GM12878 (cell line): Measurements from ENCODE around the gene ACSL1. TPM values are rescaled to one million over a fixed set of nuclear protein-coding genes. Genes with fewer than 3 reads are reported as not detected.

ENCODE experiments used
- ATAC-seq: fragments of 200-7000 bp; cut with Tn5 transposase; 3 replicates; pipeline ENCODE4 v1.9.1; 2020; ENCODE audit warnings: mild to moderate bottlenecking, moderate library complexity
- BruUV-seq: library from RNA; stranded (reverse); fragments of 400-500 nt; replicated peaks from 2 replicates; lab custom pipeline; 2021; lab: Mats Ljungman, UMichigan
- CTCF ChIA-PET: fragments of 300-600 bp; sonication (Branson Sonifier 250); formaldehyde crosslinking; extraction: SDS; loops from one replicate; lab custom pipeline; 2021; ENCODE audit warnings: inconsistent platforms; lab: Yijun Ruan, JAX
- POLR2A ChIA-PET: fragments of 350-600 bp; formaldehyde crosslinking; extraction: SDS; loops from one replicate; lab custom pipeline; 2021; ENCODE audit warnings: inconsistent platforms; lab: Charles Lee
- RAD21 ChIA-PET: fragments of 300-600 bp; sonication (Branson Sonifier 250); formaldehyde crosslinking; loops from one replicate; lab custom pipeline; 2023; ENCODE audit warnings: antibody characterized with exemption; ENCODE audit not compliant: unreplicated experiment; lab: Charles Lee
- SMC1A ChIA-PET: fragments of 300-600 bp; sonication (Branson Sonifier 250); formaldehyde crosslinking; loops from one replicate; lab custom pipeline; 2023; ENCODE audit not compliant: unreplicated experiment, uncharacterized antibody; lab: Charles Lee
- DNase-seq: peaks from one replicate; pipeline ENCODE4 v3.0.0-alpha.2; 2011; ENCODE audit warnings: low read depth, low spot score
- FAIRE-seq: peaks from 3 replicates; lab custom pipeline; 2011; peaks lifted over from hg19 to GRCh38; lab: Jason Lieb, UNC
- H2AFZ ChIP-seq: 2 replicates; pipeline ENCODE4 v1.6.0; 2011; ENCODE audit warnings: low read depth, low read length, control low read depth; ENCODE audit not compliant: control insufficient read depth
- H3K27ac ChIP-seq: 2 replicates; pipeline ENCODE4 v1.5.1; 2011; ENCODE audit warnings: control low read depth; ENCODE audit not compliant: control insufficient read depth, insufficient read depth
- H3K27me3 ChIP-seq, 2 experiments: replicated peaks in 1 of 2; 2 replicates each; pipeline versions ENCODE4 v1.6.0 to v1.6.1; 2011; ENCODE audit warnings: low read length in 1 of 2; ENCODE audit not compliant: control insufficient read depth in 2 of 2, insufficient read depth in 2 of 2
- H3K36me3 ChIP-seq, 2 experiments: 2 replicates each; pipeline ENCODE4 v1.5.1; 2011; ENCODE audit warnings: low read length in 1 of 2; ENCODE audit not compliant: control insufficient read depth in 2 of 2, insufficient read depth in 2 of 2
- H3K4me1 ChIP-seq: 2 replicates; pipeline ENCODE4 v1.6.1; 2011; ENCODE audit warnings: mild to moderate bottlenecking, low read length, moderate library complexity, mixed read lengths; ENCODE audit not compliant: control insufficient read depth, insufficient read depth
- H3K4me2 ChIP-seq: 2 replicates; pipeline ENCODE4 v1.6.0; 2011; ENCODE audit warnings: control low read depth; ENCODE audit not compliant: control insufficient read depth, insufficient read depth
- H3K4me3 ChIP-seq: fragments of 200-600 bp; sonication (generic); 2 replicates; pipeline ENCODE4 v1.5.1; 2016
- H3K79me2 ChIP-seq: 2 replicates; pipeline ENCODE4 v1.6.0; 2011; ENCODE audit warnings: low read length; ENCODE audit not compliant: control insufficient read depth, insufficient read depth
- H3K9ac ChIP-seq: 2 replicates; pipeline ENCODE4 v1.8.0; 2011; ENCODE audit warnings: low read length, control low read depth, mixed read lengths; ENCODE audit not compliant: control insufficient read depth, insufficient read depth
- H3K9me3 ChIP-seq: replicated peaks from 3 replicates; pipeline ENCODE4 v1.5.1; 2011; ENCODE audit warnings: mild to moderate bottlenecking, low read length; ENCODE audit not compliant: control insufficient read depth, insufficient read depth
- H4K20me1 ChIP-seq: 2 replicates; pipeline ENCODE4 v1.6.0; 2011; ENCODE audit not compliant: control insufficient read depth, insufficient read depth
- BCL3 ChIP-seq: IDR thresholded peaks from 2 replicates; pipeline ENCODE4 v1.6.1; 2011; ENCODE audit warnings: borderline replicate concordance, low read depth, mild to moderate bottlenecking, moderate library complexity, low read length; ENCODE audit not compliant: insufficient read depth, poor library complexity, severe bottlenecking
- EGR1 ChIP-seq, 2 experiments: IDR thresholded peaks; 1 replicate in 1 of 2; 2 replicates in 1 of 2; pipeline ENCODE4 v1.6.1; 2011 to 2012; ENCODE audit warnings: low read depth in 2 of 2, low read length in 2 of 2, borderline replicate concordance in 1 of 2, mild to moderate bottlenecking in 1 of 2, moderate library complexity in 1 of 2
- GABPA ChIP-seq: IDR thresholded peaks from 2 replicates; pipeline ENCODE4 v1.6.1; 2014; ENCODE audit warnings: antibody characterized with exemption, low read depth, mild to moderate bottlenecking, inconsistent platforms
- MAX ChIP-seq: IDR thresholded peaks from 2 replicates; pipeline ENCODE4 v1.6.1; 2012; ENCODE audit warnings: low read depth, low read length, improper control_type of control experiment
- MLLT1 ChIP-seq: fragments of 450-650 bp; IDR thresholded peaks from 2 replicates; pipeline ENCODE4 v1.6.1; 2016; ENCODE audit warnings: mild to moderate bottlenecking
- NR2C1 ChIP-seq: fragments of 450-650 bp; IDR thresholded peaks from 2 replicates; pipeline ENCODE4 v1.6.1; 2017; ENCODE audit warnings: antibody characterized with exemption, mild to moderate bottlenecking, moderate library complexity
- PBX3 ChIP-seq: IDR thresholded peaks from 2 replicates; pipeline ENCODE4 v1.6.1; 2011; ENCODE audit warnings: mild to moderate bottlenecking, low read depth, low read length, moderate library complexity; ENCODE audit not compliant: insufficient replicate concordance
- POLR2AphosphoS2 ChIP-seq: IDR thresholded peaks from 2 replicates; pipeline ENCODE4 v1.6.1; 2011; ENCODE audit warnings: low read depth, mild to moderate bottlenecking, low read length, improper control_type of control experiment, moderate library complexity
- WGBS: methylation state at CpG from one replicate; pipeline ENCODE4 v1.1.6; 2016; ENCODE audit warnings: low lambda C conversion rate; ENCODE audit not compliant: insufficient replicate concordance, insufficient coverage; ENCODE audit errors: missing lambda C conversion rate; 5-methylcytosine and 5-hydroxymethylcytosine counted together
- in situ Hi-C: fragments of 300-500 bp; cut with MboI; formaldehyde crosslinking; loops from 9 replicates; pipeline ENCODE4 v1.14.3; 2018; ENCODE audit warnings: mixed read lengths
- intact Hi-C: fragments of 100-400 bp; cut with micrococcal nuclease; formaldehyde crosslinking; loops from one replicate; pipeline ENCODE4 v1.14.2; 2022; ENCODE audit not compliant: unreplicated experiment
- polyA plus RNA-seq, 11 experiments: library from polyadenylated mRNA; depleted of rRNA in 4 of 11; unstranded in 6 of 11; stranded (reverse) in 5 of 11; fragments of >200 nt; fragmentation: Nextera tagmentation in 4 of 11; fragmentation: Illumina TruSeq in 1 of 11; extraction: Ambion mirVana in 4 of 11; extraction: Trizol in 1 of 11; gene quantifications; 1 replicate in 1 of 11; 2 replicates in 10 of 11; pipeline versions ENCODE4 v1.2.1 to v1.2.3, GENCODE V29; 2011 to 2016; ENCODE audit warnings: inconsistent platforms in 2 of 11, missing spikeins in 2 of 11, low read depth in 1 of 11
- total RNA-seq, 4 experiments: library from RNA; depleted of rRNA in 3 of 4; stranded (reverse); fragments of >200 nt in 3 of 4; fragmentation: Illumina TruSeq in 1 of 4; extraction: Trizol in 1 of 4; gene quantifications; 2 replicates each; pipeline versions ENCODE4 v1.2.1 to v1.2.3, GENCODE V29; 2013 to 2021

ACSL1 gene
- total and polyA plus RNA-seq, 10 of the 15 experiments (the other 5 are each of a cell fraction or from before 2014, with no cell fraction given) = 30.7 to 68.1 (median 58.7) TPM

GRCh38 chr4:184766446-184766845 is 59.3 kb downstream of the ACSL1 start:
- BruUV-seq = no TSS peak
- RAD21 ChIA-PET = no interaction called here
- SMC1A ChIA-PET = interaction anchor here (2.4 kb wide), 1 partner anchor 9 kb away, joined by 5 read pairs; no protein-coding TSS in a partner anchor
- Histone ChIP-seq H3K36me3 (peaks cover 28 to 33% of the 10 kb centered on the region in 2 experiments), H3K79me2 (no peaks in the 10 kb centered on the region), H3K9ac (no peak overlapping the region), H3K4me3 (no peak overlapping the region), H3K4me1 (peaks cover 5% of the 10 kb centered on the region), H2AFZ (no peak overlapping the region), H3K27me3 (no peaks in the 10 kb centered on the region), H3K27ac (no peak overlapping the region), H3K4me2 (no peak overlapping the region), H3K9me3 (no peaks in the 10 kb centered on the region), H4K20me1 (no peaks in the 10 kb centered on the region)
- TF ChIP-seq EGR1 (IDR thresholded peaks at IDR 0.05; ENCODE audit: borderline replicate concordance in 1 of 2, low read depth in 2 of 2, low read length in 2 of 2) (no peak), GABPA (no peak), MLLT1 (no peak), PBX3 (no peak), POLR2AphosphoS2 (no peak), NR2C1 (no peak), MAX (no peak), BCL3 (no peak)
- CTCF ChIA-PET = no interaction called here
- in situ Hi-C loops (no loop called here), intact Hi-C loops (no loop called here)
- POLR2A ChIA-PET = no interaction called here
- DNase-seq = no peak
- no peak for FAIRE-seq
- no peak for ATAC-seq
- WGBS = 97% methylated on average over 9 of the region's 9 CpGs
